Trophoblast cell (in vitro differentiated cells and primary cell): Measurements from ENCODE around the gene CTNS.
"Not testable (repeated sequence)": the region's sequence is repeated elsewhere in the genome, so short reads cannot be mapped to it uniquely, and the experiment has no call there.

Experiments used
- DNase-seq, 2 donors: peaks; one replicate each; pipeline ENCODE4 v3.0.0-alpha.2; 2016
- H2AFZ ChIP-seq: 2 replicates; pipeline ENCODE4 v1.6.1; 2013; ENCODE audit warnings: low read length, moderate library complexity, mild to moderate bottlenecking; ENCODE audit not compliant: insufficient read depth, poor library complexity
- H2AK5ac ChIP-seq: 2 replicates; pipeline ENCODE4 v1.6.1; 2013; ENCODE audit warnings: mild to moderate bottlenecking, low read length
- H2BK120ac ChIP-seq: 2 replicates; pipeline ENCODE4 v1.6.1; 2013; ENCODE audit warnings: low read length, mild to moderate bottlenecking, moderate library complexity; ENCODE audit not compliant: insufficient read depth, poor library complexity
- H2BK12ac ChIP-seq: 2 replicates; pipeline ENCODE4 v1.6.1; 2013; ENCODE audit warnings: mild to moderate bottlenecking, low read length, moderate library complexity
- H2BK5ac ChIP-seq: 2 replicates; pipeline ENCODE4 v1.6.1; 2013; ENCODE audit warnings: low read length, low read depth, moderate library complexity, mild to moderate bottlenecking; ENCODE audit not compliant: poor library complexity
- H3K14ac ChIP-seq: 2 replicates; pipeline ENCODE4 v1.6.1; 2013; ENCODE audit warnings: mild to moderate bottlenecking, low read length
- H3K18ac ChIP-seq: 2 replicates; pipeline ENCODE4 v1.6.1; 2013; ENCODE audit warnings: mild to moderate bottlenecking, low read length
- H3K23ac ChIP-seq: 2 replicates; pipeline ENCODE4 v1.6.1; 2013; ENCODE audit warnings: low read length
- H3K27ac ChIP-seq: 2 replicates; pipeline ENCODE4 v1.5.1; 2013; ENCODE audit warnings: low read depth, mild to moderate bottlenecking, inconsistent platforms, low read length, moderate library complexity
- H3K27me3 ChIP-seq: 2 replicates; pipeline ENCODE4 v1.6.1; 2013; ENCODE audit warnings: inconsistent platforms, mild to moderate bottlenecking, low read length, moderate library complexity; ENCODE audit not compliant: insufficient read depth
- H3K36me3 ChIP-seq, 2 experiments: 1 replicate in 1 of 2; 2 replicates in 1 of 2; pipeline ENCODE4 v1.6.1; 2013; ENCODE audit warnings: low read length in 2 of 2, mild to moderate bottlenecking in 2 of 2, moderate library complexity in 1 of 2; ENCODE audit not compliant: insufficient read depth in 2 of 2, control insufficient read depth in 1 of 2
- H3K4ac ChIP-seq: 2 replicates; pipeline ENCODE4 v1.6.1; 2013; ENCODE audit warnings: low read depth, mild to moderate bottlenecking, low read length, moderate library complexity
- H3K4me1 ChIP-seq, 2 experiments: 1 replicate in 1 of 2; 2 replicates in 1 of 2; pipeline ENCODE4 v1.6.1; 2013; ENCODE audit warnings: low read length in 2 of 2, mild to moderate bottlenecking in 2 of 2, moderate library complexity in 1 of 2; ENCODE audit not compliant: insufficient read depth in 2 of 2, control insufficient read depth in 1 of 2
- H3K4me2 ChIP-seq: 2 replicates; pipeline ENCODE4 v1.6.1; 2013; ENCODE audit warnings: inconsistent platforms, mild to moderate bottlenecking, low read length, moderate library complexity
- H3K4me3 ChIP-seq: 2 replicates; pipeline ENCODE4 v1.5.1; 2013; ENCODE audit warnings: mild to moderate bottlenecking, low read depth, low read length, inconsistent platforms
- H3K79me1 ChIP-seq: one replicate; pipeline ENCODE4 v1.6.1; 2013; ENCODE audit warnings: low read length
- H3K79me2 ChIP-seq: 2 replicates; pipeline ENCODE4 v1.6.1; 2013; ENCODE audit warnings: low read length, mild to moderate bottlenecking; ENCODE audit not compliant: control insufficient read depth, insufficient read depth, poor library complexity
- H3K9ac ChIP-seq: 2 replicates; pipeline ENCODE4 v1.6.1; 2013; ENCODE audit warnings: mild to moderate bottlenecking, low read length
- H3K9me3 ChIP-seq: 2 replicates; pipeline ENCODE4 v1.6.1; 2013; ENCODE audit warnings: low read depth, mild to moderate bottlenecking, control low read depth, inconsistent platforms, low read length; ENCODE audit not compliant: insufficient read depth
- H4K12ac ChIP-seq: 2 replicates; pipeline ENCODE4 v1.6.1; 2013; ENCODE audit warnings: low read depth, mild to moderate bottlenecking, low read length, moderate library complexity
- H4K8ac ChIP-seq: 2 replicates; pipeline ENCODE4 v1.6.1; 2013; ENCODE audit warnings: low read depth, mild to moderate bottlenecking, low read length, moderate library complexity
- H4K91ac ChIP-seq: one replicate; pipeline ENCODE4 v1.6.1; 2013; ENCODE audit warnings: low read depth, mild to moderate bottlenecking, low read length, moderate library complexity
- WGBS: extraction: QIAGEN DNeasy Blood & Tissue Kit; methylation state at CpG from one replicate; pipeline ENCODE4 v1.1.7; 2013; ENCODE audit warnings: missing lambda C conversion rate; ENCODE audit not compliant: insufficient read length, insufficient coverage; ENCODE audit errors: extremely low coverage; 5-methylcytosine and 5-hydroxymethylcytosine counted together

CTNS gene

GRCh38 chr17:3697103-3697476, 60.5 kb downstream of the CTNS start:
- Histone ChIP-seq H2BK12ac (no peak overlapping the region), H2BK120ac (no peak overlapping the region), H4K8ac (no peak overlapping the region), H3K27ac (no peak overlapping the region), H3K79me2 (no peaks in the 10 kb centered on the region), H3K14ac (no peak overlapping the region), H3K36me3 (no peaks in the 10 kb centered on the region), H2BK5ac (no peak overlapping the region), H4K91ac (no peak overlapping the region), H2AK5ac (no peak overlapping the region), H3K9me3 (peaks cover 14% of the 10 kb centered on the region), H3K9ac (no peak overlapping the region), H2AFZ (no peak overlapping the region), H3K4ac (no peak overlapping the region), H4K12ac (no peak overlapping the region), H3K4me2 (no peak overlapping the region), H3K4me3 (no peak overlapping the region), H3K23ac (no peak overlapping the region), H3K4me1 (peaks cover 0 to 8% of the 10 kb centered on the region in 2 experiments), H3K18ac (no peak overlapping the region), H3K79me1 (no peaks in the 10 kb centered on the region), H3K27me3 (peaks cover 34% of the 10 kb centered on the region)
- no CpG with 5 or more reads among the region's 12 CpGs for WGBS
- no peak for DNase-seq

GRCh38 chr17:3698139-3698538, 61.6 kb downstream of the CTNS start:
- no peaks in the 10 kb centered on the region for H3K36me3 ChIP-seq
- H3K4me3 ChIP-seq, result no peak overlapping the region
- H3K9me3 ChIP-seq, result peaks cover 14% of the 10 kb centered on the region
- no peaks in the 10 kb centered on the region for H3K79me2 ChIP-seq
- no peak overlapping the region for H3K18ac ChIP-seq
- H2AK5ac ChIP-seq, result no peak overlapping the region
- no peak overlapping the region for H3K4ac ChIP-seq
- H2BK12ac ChIP-seq, result no peak overlapping the region
- no peak overlapping the region for H4K91ac ChIP-seq
- no peak overlapping the region for H3K9ac ChIP-seq
- H2BK120ac ChIP-seq, result no peak overlapping the region
- no peak overlapping the region for H3K27ac ChIP-seq
- H3K23ac ChIP-seq, result no peak overlapping the region
- H4K8ac ChIP-seq, result no peak overlapping the region
- WGBS, result no CpG with 5 or more reads among the region's 4 CpGs
- no peak overlapping the region for H4K12ac ChIP-seq
- peaks cover 34% of the 10 kb centered on the region for H3K27me3 ChIP-seq
- H2BK5ac ChIP-seq, result no peak overlapping the region
- DNase-seq, result no peak
- no peak overlapping the region for H3K14ac ChIP-seq
- no peak overlapping the region for H2AFZ ChIP-seq
- H3K4me1 ChIP-seq, result peaks cover 0 to 8% of the 10 kb centered on the region in 2 experiments
- no peaks in the 10 kb centered on the region for H3K79me1 ChIP-seq
- H3K4me2 ChIP-seq, result no peak overlapping the region

- no peak overlapping the region for H4K12ac ChIP-seq
- H3K4me2 ChIP-seq, result no peak overlapping the region
- H2BK12ac ChIP-seq, result no peak overlapping the region
- H2AK5ac ChIP-seq, result no peak overlapping the region
- no CpG with 5 or more reads among the region's 4 CpGs for WGBS
- H3K36me3 ChIP-seq, result no peaks in the 10 kb centered on the region
- no peak overlapping the region for H3K18ac ChIP-seq
- H3K4me1 ChIP-seq, result peaks cover 0 to 8% of the 10 kb centered on the region in 2 experiments
- H3K4me3 ChIP-seq, result no peak overlapping the region
- H3K27me3 ChIP-seq, result peaks cover 28% of the 10 kb centered on the region
- no peak overlapping the region for H2BK5ac ChIP-seq
- no peak overlapping the region for H3K23ac ChIP-seq
- H2BK120ac ChIP-seq, result no peak overlapping the region
- no peak overlapping the region for H4K8ac ChIP-seq
- H3K27ac ChIP-seq, result no peak overlapping the region
- peaks cover 14% of the 10 kb centered on the region for H3K9me3 ChIP-seq
- no peak overlapping the region for H3K9ac ChIP-seq
- DNase-seq, result no peak
- H4K91ac ChIP-seq, result no peak overlapping the region
- no peak overlapping the region for H3K14ac ChIP-seq
- H3K79me2 ChIP-seq, result no peaks in the 10 kb centered on the region
- H2AFZ ChIP-seq, result no peak overlapping the region
- H3K4ac ChIP-seq, result no peak overlapping the region
- no peaks in the 10 kb centered on the region for H3K79me1 ChIP-seq
Observed at GRCh38 chr17:3699951-3700350, 63.4 kb downstream of the CTNS start.

- not testable (repeated sequence) for H3K79me2 ChIP-seq, DNase-seq, H2BK5ac ChIP-seq
Observed at GRCh38 chr17:3702041-3702539, 65.5 kb downstream of the CTNS start.

More at GRCh38 chr17:3702041-3702539, 65.5 kb downstream of the CTNS start:
- H2AK5ac ChIP-seq, H3K9ac ChIP-seq, H4K8ac ChIP-seq, H3K4ac ChIP-seq, H3K36me3 ChIP-seq, H4K91ac ChIP-seq, H3K23ac ChIP-seq, H3K18ac ChIP-seq, H3K4me1 ChIP-seq, H2BK120ac ChIP-seq, H4K12ac ChIP-seq, H3K4me2 ChIP-seq, H2AFZ ChIP-seq, H3K14ac ChIP-seq, H2BK12ac ChIP-seq, H3K27ac ChIP-seq, H3K4me3 ChIP-seq, H3K79me1 ChIP-seq: not testable (repeated sequence)
- H3K27me3 ChIP-seq, result peaks cover 11% of the 10 kb centered on the region
- H3K9me3 ChIP-seq, result peaks cover 11% of the 10 kb centered on the region
- WGBS, result no CpG with 5 or more reads among the region's 7 CpGs
